H9 (cell line): ENCODE data around the gene DOCK1. TPM values are rescaled to one million over a fixed set of nuclear protein-coding genes. Genes with fewer than 3 reads are reported as not detected.
"Not testable (repeated sequence)": the region's sequence is repeated elsewhere in the genome, so short reads cannot be mapped to it uniquely, and the experiment has no call there.

Experiments used
- DNase-seq: peaks from one replicate; pipeline ENCODE4 v3.0.0-alpha.2; 2017
- H2AFZ ChIP-seq: one replicate; pipeline ENCODE4 v1.6.1; 2013; ENCODE audit warnings: mild to moderate bottlenecking, low read length, control low read depth, moderate library complexity
- H2AK5ac ChIP-seq: 2 replicates; pipeline ENCODE4 v1.6.1; 2013; ENCODE audit warnings: low read length, control low read depth, mixed read lengths; ENCODE audit not compliant: insufficient read length
- H2BK120ac ChIP-seq: one replicate; pipeline ENCODE4 v1.6.1; 2013; ENCODE audit warnings: low read depth, mild to moderate bottlenecking, low read length, control low read depth, inconsistent platforms; ENCODE audit not compliant: poor library complexity, severe bottlenecking
- H2BK12ac ChIP-seq: 2 replicates; pipeline ENCODE4 v1.6.1; 2013; ENCODE audit warnings: low read length, control low read depth, mixed read lengths, low read depth; ENCODE audit not compliant: insufficient read length
- H2BK15ac ChIP-seq: 2 replicates; pipeline ENCODE4 v1.6.1; 2013; ENCODE audit warnings: low read depth, low read length, control low read depth
- H2BK20ac ChIP-seq: one replicate; pipeline ENCODE4 v1.6.1; 2013; ENCODE audit warnings: low read depth, mild to moderate bottlenecking, low read length, control low read depth, inconsistent platforms; ENCODE audit not compliant: poor library complexity, severe bottlenecking
- H2BK5ac ChIP-seq: 2 replicates; pipeline ENCODE4 v1.6.1; 2013; ENCODE audit warnings: low read length, control low read depth, mixed read lengths; ENCODE audit not compliant: insufficient read length
- H3K14ac ChIP-seq: 2 replicates; pipeline ENCODE4 v1.6.1; 2013; ENCODE audit warnings: low read length, control low read depth; ENCODE audit not compliant: insufficient read depth
- H3K18ac ChIP-seq: 2 replicates; pipeline ENCODE4 v1.6.1; 2013; ENCODE audit warnings: low read depth, mild to moderate bottlenecking, mixed read lengths, low read length, control low read depth; ENCODE audit not compliant: insufficient read length
- H3K23ac ChIP-seq: 2 replicates; pipeline ENCODE4 v1.6.1; 2013; ENCODE audit warnings: low read length, control low read depth, mixed read lengths, low read depth; ENCODE audit not compliant: insufficient read length
- H3K23me2 ChIP-seq: 2 replicates; pipeline ENCODE4 v1.6.1; 2013; ENCODE audit warnings: low read depth, mild to moderate bottlenecking, mixed read lengths, low read length, control low read depth; ENCODE audit not compliant: insufficient read length, poor library complexity, severe bottlenecking
- H3K27ac ChIP-seq: 2 replicates; pipeline ENCODE4 v1.5.1; 2013; ENCODE audit warnings: low read length, control low read depth, mixed read lengths, low read depth; ENCODE audit not compliant: insufficient read length
- H3K27me3 ChIP-seq: 2 replicates; pipeline ENCODE4 v1.6.1; 2013; ENCODE audit warnings: low read length, control low read depth, inconsistent platforms; ENCODE audit not compliant: insufficient read depth
- H3K4ac ChIP-seq: 2 replicates; pipeline ENCODE4 v1.6.1; 2013; ENCODE audit warnings: low read depth, mild to moderate bottlenecking, control low read depth, inconsistent platforms, low read length, moderate library complexity
- H3K4me1 ChIP-seq: 2 replicates; pipeline ENCODE4 v1.6.1; 2013; ENCODE audit warnings: low read length, control low read depth, inconsistent platforms; ENCODE audit not compliant: insufficient read depth
- H3K4me2 ChIP-seq: 2 replicates; pipeline ENCODE4 v1.6.1; 2013; ENCODE audit warnings: low read length, control low read depth, mixed read lengths; ENCODE audit not compliant: insufficient read length, insufficient read depth
- H3K56ac ChIP-seq: 2 replicates; pipeline ENCODE4 v1.6.1; 2013; ENCODE audit warnings: low read depth, mild to moderate bottlenecking, mixed read lengths, low read length, control low read depth; ENCODE audit not compliant: insufficient read length
- H3K79me1 ChIP-seq: 2 replicates; pipeline ENCODE4 v1.6.1; 2013; ENCODE audit warnings: low read depth, mild to moderate bottlenecking, moderate library complexity, low read length, control low read depth, inconsistent platforms; ENCODE audit not compliant: insufficient read depth, poor library complexity, severe bottlenecking
- H3K79me2 ChIP-seq: 2 replicates; pipeline ENCODE4 v1.6.1; 2013; ENCODE audit warnings: low read length, control low read depth, inconsistent platforms; ENCODE audit not compliant: insufficient read depth
- H3K9ac ChIP-seq: 2 replicates; pipeline ENCODE4 v1.6.1; 2013; ENCODE audit warnings: low read length, control low read depth, mixed read lengths; ENCODE audit not compliant: insufficient read length; ENCODE audit errors: extremely low read depth
- H3K9me3 ChIP-seq: one replicate; pipeline ENCODE4 v1.6.1; 2013; ENCODE audit warnings: low read depth, low read length, inconsistent platforms; ENCODE audit not compliant: control insufficient read depth
- H3T11ph ChIP-seq: one replicate; pipeline ENCODE4 v1.6.1; 2013; ENCODE audit warnings: mild to moderate bottlenecking, low read length, control low read depth, inconsistent platforms
- H4K20me1 ChIP-seq: one replicate; pipeline ENCODE4 v1.6.1; 2013; ENCODE audit not compliant: control insufficient read depth, insufficient read length, insufficient read depth
- H4K5ac ChIP-seq: 2 replicates; pipeline ENCODE4 v1.6.1; 2013; ENCODE audit warnings: low read depth, mild to moderate bottlenecking, mixed read lengths, low read length, control low read depth; ENCODE audit not compliant: insufficient read length
- H4K8ac ChIP-seq: replicated peaks from 2 replicates; pipeline ENCODE4 v1.6.1; 2013; ENCODE audit warnings: low read length, control low read depth, mixed read lengths, low read depth; ENCODE audit not compliant: insufficient read length
- H4K91ac ChIP-seq: 2 replicates; pipeline ENCODE4 v1.6.1; 2013; ENCODE audit warnings: low read depth, mild to moderate bottlenecking, moderate library complexity, mixed read lengths, low read length, control low read depth; ENCODE audit not compliant: insufficient read length
- H3K27ac Mint-ChIP-seq, 3 experiments: 2 replicates in 2 of 3; 3 replicates in 1 of 3; pipeline ENCODE4 v1.8.0; 2020 to 2021; ENCODE audit warnings: mixed read lengths in 3 of 3, mild to moderate bottlenecking in 1 of 3, moderate library complexity in 1 of 3
- H3K27me3 Mint-ChIP-seq: 2 replicates; pipeline ENCODE4 v1.8.0; 2021; ENCODE audit warnings: low read depth, mild to moderate bottlenecking, moderate library complexity, mixed read lengths
- H3K36me3 Mint-ChIP-seq, 3 experiments: 2 replicates in 2 of 3; 3 replicates in 1 of 3; pipeline ENCODE4 v1.8.0; 2020 to 2021; ENCODE audit warnings: low read depth in 3 of 3, mixed read lengths in 3 of 3; ENCODE audit not compliant: insufficient read depth in 1 of 3
- H3K4me1 Mint-ChIP-seq, 2 experiments: 2 replicates each; pipeline ENCODE4 v1.8.0; 2020; ENCODE audit warnings: mixed read lengths in 2 of 2
- H3K4me3 Mint-ChIP-seq, 2 experiments: 2 replicates in 1 of 2; 3 replicates in 1 of 2; pipeline ENCODE4 v1.8.0; 2020 to 2021; ENCODE audit warnings: mild to moderate bottlenecking in 2 of 2, mixed read lengths in 2 of 2, moderate library complexity in 1 of 2
- H3K9me3 Mint-ChIP-seq, 2 experiments: 2 replicates in 1 of 2; 3 replicates in 1 of 2; pipeline ENCODE4 v1.8.0; 2020; ENCODE audit warnings: mild to moderate bottlenecking in 2 of 2, mixed read lengths in 2 of 2, moderate library complexity in 1 of 2
- CTCF ChIP-seq: fragments of 200-600 bp; sonication (generic); conservative IDR thresholded peaks from 3 replicates; pipeline ENCODE4 v1.8.0; 2021; ENCODE audit warnings: antibody characterized with exemption, mild to moderate bottlenecking
- WGBS: extraction: QIAGEN DNeasy Blood & Tissue Kit; methylation state at CpG from one replicate; pipeline ENCODE4 v1.1.7; 2013; ENCODE audit warnings: missing lambda C conversion rate, low lambda C conversion rate, mixed read lengths; ENCODE audit not compliant: insufficient read length; ENCODE audit errors: extremely low coverage; 5-methylcytosine and 5-hydroxymethylcytosine counted together
- total RNA-seq: library from RNA; stranded (reverse); gene quantifications from 2 replicates; pipeline ENCODE4 v1.2.1, GENCODE V29; 2021

Gene DOCK1
- total RNA-seq, 1 experiment from 2014 or later: 57.0 TPM

GRCh38 chr10:126880926-126881325 lies 24.3 kb upstream of the DOCK1 start:
- no peak overlapping the region for H3K4me2 ChIP-seq
- no peak for TF ChIP-seq CTCF

GRCh38 chr10:126882055-126882454 lies 23.2 kb upstream of the DOCK1 start:
- H3K4me3 Mint-ChIP-seq: peak overlapping the region; percentile 80 to 88
- H2BK15ac ChIP-seq, H4K20me1 ChIP-seq, H3K36me3 Mint-ChIP-seq, H3T11ph ChIP-seq, H3K27ac ChIP-seq, H3K9me3 ChIP-seq, H3K23ac ChIP-seq, H2AK5ac ChIP-seq, H3K23me2 ChIP-seq, H2BK5ac ChIP-seq, H3K9me3 Mint-ChIP-seq, H3K4me1 ChIP-seq, H3K79me1 ChIP-seq, H3K4ac ChIP-seq, H3K56ac ChIP-seq, H3K27me3 Mint-ChIP-seq, H4K8ac ChIP-seq, H3K27me3 ChIP-seq, H3K79me2 ChIP-seq, H4K91ac ChIP-seq, H2BK120ac ChIP-seq, H2BK12ac ChIP-seq, H2BK20ac ChIP-seq, H2AFZ ChIP-seq: not testable (repeated sequence)
- WGBS: no CpG with 5 or more reads among the region's 16 CpGs
- peak overlapping the region; percentile 67 for H3K18ac ChIP-seq
- H3K27ac Mint-ChIP-seq: peak overlapping the region; percentile 85 to 96 (median 93); a peak in 6 of 7 replicates
- peak; percentile 71 for DNase-seq
- peaks cover 13 to 23% of the 10 kb centered on the region in 2 experiments for H3K4me1 Mint-ChIP-seq
- H3K14ac ChIP-seq: peak overlapping the region; percentile 95; the same call in 1 of the 2 replicates
- peak overlapping the region; percentile 74 for H3K4me2 ChIP-seq
- H3K9ac ChIP-seq: peak overlapping the region; percentile 46
- peak overlapping the region; percentile 83 for H4K5ac ChIP-seq

More at GRCh38 chr10:126880926-126881325, 24.3 kb upstream of the DOCK1 start:
- Histone ChIP-seq H2AK5ac (no peak overlapping the region), H3K4ac (no peak overlapping the region), H3K23ac (no peak overlapping the region), H2BK15ac (no peak overlapping the region), H3K18ac (no peak overlapping the region), H3K14ac (no peak overlapping the region), H4K5ac (no peak overlapping the region), H4K91ac (no peak overlapping the region), H3K9me3 (no peaks in the 10 kb centered on the region), H3K9ac (no peak overlapping the region), H3K56ac (no peak overlapping the region), H3K79me1 (no peaks in the 10 kb centered on the region), H4K8ac (no peak overlapping the region), H3T11ph (no peak overlapping the region), H2BK120ac (no peak overlapping the region), H2BK5ac (no peak overlapping the region), H2BK12ac (no peak overlapping the region), H3K4me1 (peaks cover 4% of the 10 kb centered on the region), H3K79me2 (no peaks in the 10 kb centered on the region), H3K23me2 (no peaks in the 10 kb centered on the region), H4K20me1 (no peaks in the 10 kb centered on the region), H3K27me3 (no peaks in the 10 kb centered on the region), H3K27ac (no peak overlapping the region), H2BK20ac (no peak overlapping the region), H2AFZ (no peak overlapping the region)
- Mint-ChIP-seq H3K36me3 (no peaks in the 10 kb centered on the region), H3K27ac (no peak overlapping the region), H3K4me3 (peak overlapping the region in 1 of 2 experiments; percentile 48; a peak in 1 of 5 replicates), H3K27me3 (peaks cover 8% of the 10 kb centered on the region), H3K4me1 (peaks cover 13 to 23% of the 10 kb centered on the region in 2 experiments), H3K9me3 (no peaks in the 10 kb centered on the region)
- WGBS: no CpG with 5 or more reads among the region's 5 CpGs
- DNase-seq: no peak
